ENCODE data around the gene MYBPC1.
A peak's percentile ranks its signal among the peaks of the same experiment; 100 is the strongest.

The MYBPC1 gene

GRCh38 chr12:101599771-101600484 lies 5.2 kb downstream of the MYBPC1 start:
- FAIRE-seq (no peak), DNase-seq (ENCODE audit: insufficient read length, low spot score) (no peak)

GRCh38 chr12:101604132-101604531 lies 9.4 kb downstream of the MYBPC1 start:
- DNase-seq (ENCODE audit: insufficient read length, low spot score) (no peak), FAIRE-seq (no peak)

DNA sequence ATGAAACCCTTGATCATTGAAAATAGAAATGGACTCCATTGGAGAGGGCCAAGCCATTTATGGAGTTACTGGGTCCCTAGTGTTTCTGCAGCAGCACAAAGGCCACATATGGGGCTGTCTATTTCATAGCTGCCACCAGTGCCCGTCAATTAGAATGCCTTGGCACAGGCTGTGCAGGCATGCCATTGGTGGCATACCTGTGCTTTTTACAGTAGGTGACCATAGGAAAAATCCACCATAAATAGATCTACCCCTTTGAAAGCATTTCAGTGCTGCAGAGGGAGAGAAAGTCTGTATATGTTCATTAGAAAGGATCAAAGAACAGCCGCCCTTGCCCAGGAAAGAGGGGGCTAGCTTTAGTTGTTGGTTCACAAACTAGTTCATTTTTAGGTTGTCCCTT lies 13.1 kb downstream of the MYBPC1 start:
- DNase-seq (ENCODE audit: insufficient read length, low spot score), result no peak
- no peak for FAIRE-seq

GRCh38 chr12:101608301-101609133 lies 13.7 kb downstream of the MYBPC1 start:
- FAIRE-seq, result no peak
- no peak for DNase-seq (ENCODE audit: insufficient read length, low spot score)

DNA sequence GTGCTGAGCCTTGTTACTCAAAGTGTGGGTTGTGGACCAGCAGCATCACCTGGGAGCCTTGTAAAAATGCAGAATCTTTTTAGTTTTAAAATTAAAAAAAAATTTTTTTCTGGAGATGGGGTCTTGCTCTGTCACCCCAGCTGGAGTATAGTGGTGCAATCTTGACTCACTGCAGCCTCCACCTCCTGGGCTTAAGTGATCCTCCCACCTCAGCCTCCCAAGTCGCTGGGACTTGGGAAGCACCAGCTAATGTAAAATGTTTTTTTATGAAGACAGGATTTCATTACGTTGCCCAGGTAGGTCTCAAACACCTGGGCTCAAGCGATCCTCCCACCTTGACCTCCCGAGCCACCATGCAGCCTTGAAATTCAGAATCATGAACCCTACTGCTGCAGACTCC lies 14.4 kb downstream of the MYBPC1 start:
- DNase-seq (ENCODE audit: insufficient read length, low spot score) (no peak), FAIRE-seq (no peak)

DNA sequence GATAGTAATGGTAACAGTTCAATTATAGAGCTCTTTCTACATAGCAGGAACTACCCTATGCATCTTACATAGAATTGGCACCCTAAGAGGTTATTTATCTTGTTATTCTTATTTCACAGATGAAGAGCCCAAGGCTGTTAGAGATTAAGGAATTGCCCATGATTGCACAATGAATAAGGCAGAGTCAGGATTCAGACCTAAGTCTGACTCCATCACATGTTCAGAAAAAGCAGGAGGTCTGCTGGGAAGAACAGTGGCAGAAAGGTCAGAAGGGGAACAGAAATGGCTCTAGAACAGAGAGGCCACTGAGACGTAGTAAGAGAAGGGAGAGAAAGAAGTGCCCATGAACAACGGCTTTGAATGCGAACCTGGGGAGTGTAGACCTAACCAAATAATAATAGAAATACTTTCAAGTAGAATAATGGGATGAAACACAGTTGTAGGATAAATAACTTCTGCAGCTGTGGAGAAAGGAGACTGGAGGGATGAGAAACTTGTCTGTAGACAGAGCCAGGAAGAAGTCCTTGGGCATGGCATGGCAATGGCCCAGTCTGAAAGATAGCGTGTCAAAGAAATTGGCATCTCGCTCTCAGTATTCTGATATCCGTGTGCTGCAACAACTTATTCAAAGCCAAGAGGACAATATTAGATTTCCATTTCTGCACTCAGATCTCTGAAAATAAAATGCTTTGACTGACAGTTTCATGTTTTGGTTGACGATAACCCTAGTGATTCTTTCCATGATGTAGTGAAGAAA lies 17.6 kb downstream of the MYBPC1 start:
- DNase-seq (ENCODE audit: insufficient read length, low spot score) (no peak), FAIRE-seq (no peak)

GRCh38 chr12:101616027-101616494 lies 21.3 kb downstream of the MYBPC1 start:
- no peak for DNase-seq (ENCODE audit: insufficient read length, low spot score)
- FAIRE-seq, result no peak

- no peak for FAIRE-seq
Observed at GRCh38 chr12:101619026-101619786, 24.4 kb downstream of the MYBPC1 start.

DNA sequence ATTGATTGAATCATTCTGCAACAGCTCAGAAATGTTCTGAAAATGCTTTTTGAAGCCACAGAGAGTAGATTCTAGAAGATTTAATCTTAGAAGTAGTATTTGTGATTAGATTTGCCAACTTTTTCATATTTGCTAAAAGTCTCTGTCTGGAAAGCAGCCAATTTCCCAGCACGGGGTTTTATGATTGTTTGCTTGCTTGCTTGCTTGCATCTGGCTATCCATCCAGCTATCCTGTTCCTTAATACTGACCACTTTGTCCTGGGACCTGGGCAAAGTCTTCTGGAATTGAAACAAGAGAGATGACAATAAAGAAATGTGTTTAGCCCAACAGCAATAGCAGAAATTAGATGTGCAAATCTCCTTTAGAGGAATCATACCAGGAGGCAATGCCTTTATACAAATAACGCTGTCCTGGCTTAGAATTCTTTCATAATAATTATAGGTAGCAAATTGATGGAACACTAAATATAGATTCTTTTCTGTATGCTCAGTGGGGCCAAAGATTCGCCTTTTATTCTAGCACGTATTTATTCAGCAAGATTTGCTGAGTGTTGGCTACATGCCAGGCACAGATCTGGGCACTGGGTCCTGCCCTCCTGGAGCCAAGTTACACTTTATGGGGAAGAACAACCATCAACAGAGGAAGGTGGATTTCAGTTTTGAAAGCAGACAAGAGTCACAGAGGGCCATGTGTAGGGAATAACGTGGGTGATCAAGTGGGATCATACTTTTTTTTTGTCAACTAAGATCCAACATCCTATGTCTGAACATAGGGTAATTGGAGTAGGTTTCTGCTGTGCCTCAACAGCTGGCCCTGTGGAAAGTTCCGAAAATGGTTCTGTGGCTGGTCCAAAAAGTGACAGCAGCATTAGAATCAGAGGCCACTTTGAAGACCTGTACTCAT lies 25.3 kb downstream of the MYBPC1 start:
- DNase-seq (ENCODE audit: insufficient read length, low spot score), result no peak
- no peak for FAIRE-seq

More at GRCh38 chr12:101619026-101619786, 24.4 kb downstream of the MYBPC1 start:
- DNase-seq (ENCODE audit: insufficient read length, low spot score), result no peak

DNA sequence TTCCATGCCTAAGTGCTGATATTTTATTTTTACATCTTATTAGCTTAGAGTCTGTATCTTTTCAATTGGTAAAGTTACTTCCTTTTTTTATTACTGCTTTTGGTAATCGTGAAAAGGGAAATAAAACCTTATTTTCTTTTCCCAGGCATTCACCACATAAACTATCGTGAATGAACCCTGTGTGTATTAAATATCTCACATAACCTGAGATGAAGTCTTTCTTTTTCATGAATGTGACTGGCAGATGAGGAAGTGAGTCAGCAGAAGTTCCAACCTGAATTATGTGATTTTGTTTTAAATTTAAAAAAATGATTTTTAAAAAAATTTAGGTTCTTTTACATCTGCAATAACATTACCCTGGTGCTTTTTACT lies 26.0 kb downstream of the MYBPC1 start:
- DNase-seq (ENCODE audit: insufficient read length, low spot score) (no peak), FAIRE-seq (no peak)

GRCh38 chr12:101628676-101629075 lies 33.9 kb downstream of the MYBPC1 start:
- no peak for FAIRE-seq
- DNase-seq (ENCODE audit: insufficient read length, low spot score), result no peak

GRCh38 chr12:101634724-101635123 lies 40.0 kb downstream of the MYBPC1 start:
- DNase-seq (ENCODE audit: insufficient read length, low spot score), result peak; percentile 29
- peak; percentile 96 for FAIRE-seq

DNA sequence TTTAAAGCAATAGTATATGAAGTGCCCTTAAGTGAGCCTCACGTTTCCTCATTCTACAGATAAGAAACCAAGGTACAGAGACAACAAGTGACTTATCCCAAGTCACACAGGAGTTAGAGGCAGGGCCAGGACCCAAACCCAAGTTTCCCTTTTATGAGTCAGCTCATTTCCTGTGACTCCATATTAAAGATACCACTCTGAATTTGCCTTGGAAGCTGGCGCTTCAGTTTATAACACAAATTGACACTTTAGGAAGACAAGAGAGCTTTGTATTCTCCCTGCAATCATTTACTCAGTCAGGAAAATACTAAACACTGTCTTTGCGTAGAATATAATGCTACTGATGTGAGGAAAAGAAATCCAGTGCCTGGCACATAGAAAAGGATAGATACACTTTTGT lies 43.2 kb downstream of the MYBPC1 start:
- DNase-seq (ENCODE audit: insufficient read length, low spot score) (no peak), FAIRE-seq (no peak)

DNA sequence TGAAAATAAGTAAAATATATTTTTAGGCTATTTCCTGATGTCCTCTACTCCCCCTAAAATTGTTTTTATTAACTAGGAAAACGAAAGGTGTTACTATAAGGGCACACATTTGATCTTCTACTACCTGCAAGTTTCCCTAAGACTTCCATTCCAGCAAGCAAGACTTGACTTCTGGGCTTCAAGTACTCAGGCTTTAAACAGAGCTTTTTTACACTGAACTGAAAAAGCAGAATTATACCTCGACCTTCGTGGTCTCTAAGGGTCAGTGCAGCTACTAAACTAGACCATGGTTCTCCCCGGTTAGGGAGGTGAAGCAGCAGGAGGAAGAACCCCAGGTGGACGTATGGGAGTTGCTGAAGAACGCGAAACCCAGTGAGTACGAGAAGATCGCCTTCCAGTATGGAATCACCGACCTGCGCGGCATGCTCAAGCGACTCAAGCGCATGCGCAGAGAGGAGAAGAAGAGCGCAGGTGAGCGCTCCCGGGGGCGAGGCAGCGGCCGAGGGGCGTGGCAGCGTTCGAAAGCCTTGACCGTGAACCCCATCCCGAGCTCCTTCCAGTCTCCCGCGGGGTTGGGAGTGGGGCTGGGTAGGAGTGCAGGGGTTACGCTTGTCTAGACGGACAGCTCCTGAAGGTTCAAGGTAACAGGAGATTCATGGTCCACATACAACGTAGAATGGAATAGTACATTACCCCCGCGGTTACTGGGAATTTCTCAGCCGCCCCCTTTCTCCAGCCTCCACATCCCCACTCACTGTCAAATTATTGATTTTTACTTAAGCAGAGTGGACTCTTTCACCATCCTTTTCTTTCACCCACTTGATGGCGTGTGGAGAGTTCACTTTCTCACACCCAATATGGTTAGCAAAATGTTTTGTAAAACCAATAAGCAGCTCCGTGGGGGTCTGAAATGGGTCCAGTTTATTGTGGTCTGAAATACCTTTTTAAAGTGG lies 47.6 kb downstream of the MYBPC1 start:
- FAIRE-seq (peak; percentile 83), DNase-seq (ENCODE audit: insufficient read length, low spot score) (no peak)

GRCh38 chr12:101647711-101648110 lies 52.9 kb downstream of the MYBPC1 start:
- FAIRE-seq (no peak), DNase-seq (ENCODE audit: insufficient read length, low spot score) (no peak)

GRCh38 chr12:101648195-101648594 lies 53.4 kb downstream of the MYBPC1 start:
- FAIRE-seq (no peak), DNase-seq (ENCODE audit: insufficient read length, low spot score) (no peak)

DNA sequence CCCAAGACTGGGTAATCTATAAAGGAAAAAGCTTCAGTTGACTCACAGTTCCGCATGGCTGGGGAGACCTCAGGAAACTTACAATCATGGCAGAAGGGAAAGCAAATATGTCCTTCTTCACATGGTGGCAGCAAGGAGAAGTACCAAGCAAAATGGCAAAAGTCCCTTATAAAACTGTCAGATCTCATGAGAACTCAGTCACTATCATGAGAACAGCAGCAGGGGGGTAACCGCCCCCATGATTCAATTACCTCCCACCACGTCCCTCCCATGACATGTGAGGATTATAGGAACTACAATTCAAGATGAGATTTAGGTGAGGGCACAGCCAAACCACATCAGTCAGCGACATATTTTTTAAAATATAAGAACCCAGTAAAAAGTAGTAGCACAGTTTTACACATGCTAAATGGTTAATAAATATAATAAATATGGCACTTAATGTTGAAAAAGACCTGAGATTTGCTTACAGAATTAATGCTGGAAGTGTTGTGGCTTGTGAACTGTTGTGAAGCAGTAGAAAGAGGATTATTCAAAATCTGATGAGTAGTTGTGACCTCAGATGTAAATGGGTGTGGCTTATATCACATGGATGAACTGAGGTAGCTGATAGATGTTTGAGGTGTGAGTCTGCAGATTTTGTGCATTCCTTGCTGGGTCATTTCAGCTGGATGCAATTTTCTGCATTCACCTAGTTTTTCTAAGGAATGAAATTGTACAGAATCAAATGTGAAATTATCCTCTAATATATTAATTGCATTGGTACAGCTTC lies 55.8 kb downstream of the MYBPC1 start:
- FAIRE-seq (no peak), DNase-seq (ENCODE audit: insufficient read length, low spot score) (no peak)

DNA sequence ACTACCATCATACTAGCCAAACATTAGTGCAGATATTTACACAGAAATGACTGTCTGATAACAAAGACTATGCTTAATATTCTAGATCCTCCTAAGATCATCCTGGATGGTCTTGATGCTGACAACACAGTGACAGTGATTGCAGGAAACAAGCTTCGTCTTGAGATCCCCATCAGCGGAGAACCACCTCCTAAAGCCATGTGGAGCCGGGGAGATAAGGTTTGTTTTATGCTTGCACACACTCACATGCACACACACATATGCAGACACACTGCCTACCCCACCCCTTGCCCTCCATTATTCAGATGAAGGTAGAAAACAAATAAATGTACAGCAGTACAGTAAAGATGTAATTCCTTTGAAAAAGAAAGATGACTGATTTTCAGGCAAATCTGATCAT lies 58.3 kb downstream of the MYBPC1 start:
- FAIRE-seq (no peak), DNase-seq (ENCODE audit: insufficient read length, low spot score) (no peak)
